AG08395 (cell line): ENCODE measurements around the gene MICU1.
"Not testable (repeated sequence)": the region's sequence is repeated elsewhere in the genome, so short reads cannot be mapped to it uniquely, and the experiment has no call there.

Source experiments
- DNase-seq: peaks from one replicate; pipeline ENCODE4 v3.0.0; 2012; ENCODE audit warnings: mixed read lengths, low spot score

Gene MICU1

GRCh38 chr10:72328045-72328828 lies 297.6 kb downstream of the MICU1 start:
- peak; percentile 69 for DNase-seq

DNA sequence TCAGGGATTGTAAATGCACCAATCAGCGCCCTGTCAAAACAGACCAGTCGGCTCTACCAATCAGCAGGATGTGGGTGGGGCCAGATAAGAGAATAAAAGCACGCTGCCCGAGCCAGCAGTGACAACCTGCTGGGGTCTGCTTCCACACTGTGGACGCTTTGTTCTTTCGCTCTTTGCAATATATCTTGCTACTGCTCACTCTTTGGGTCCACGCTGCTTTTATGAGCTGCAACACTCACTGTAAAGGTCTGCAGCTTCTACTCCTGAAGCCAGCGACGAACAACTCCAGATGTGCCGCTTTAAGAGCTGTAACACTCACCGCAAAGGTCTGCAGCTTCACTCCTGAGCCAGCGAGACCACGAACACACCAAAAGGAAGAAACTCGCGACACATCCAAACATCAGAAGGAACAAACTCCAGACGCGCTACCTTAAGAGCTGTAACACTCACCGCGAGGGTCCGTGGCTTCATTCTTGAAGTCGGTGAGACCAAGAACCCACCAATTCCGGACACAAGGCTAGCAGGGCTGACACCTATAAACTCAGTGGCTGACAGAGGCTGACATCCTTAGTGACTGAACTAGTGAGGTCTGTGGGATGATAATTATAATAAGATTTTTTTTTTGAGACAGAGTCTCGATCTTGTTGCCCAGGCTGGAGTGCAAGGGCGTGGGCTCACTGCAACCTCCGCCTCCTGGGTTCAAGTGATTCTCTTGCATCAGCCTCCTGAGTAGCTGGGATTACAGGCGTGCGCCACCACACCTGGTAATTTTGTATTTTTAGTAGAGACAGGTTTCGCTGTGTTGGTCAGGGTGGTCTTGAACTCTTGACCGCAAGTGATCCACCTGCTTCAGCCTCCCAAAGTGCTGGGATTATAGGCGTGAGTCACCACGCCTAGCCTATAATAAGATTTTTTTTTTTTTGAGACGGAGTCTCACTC lies 298.9 kb downstream of the MICU1 start:
- DNase-seq = not testable (repeated sequence)

- DNase-seq = not testable (repeated sequence)
Measured at GRCh38 chr10:72325243-72326175, 300.4 kb downstream of the MICU1 start.

GRCh38 chr10:72323771-72324191 lies 302.1 kb downstream of the MICU1 start:
- DNase-seq = no peak

DNA sequence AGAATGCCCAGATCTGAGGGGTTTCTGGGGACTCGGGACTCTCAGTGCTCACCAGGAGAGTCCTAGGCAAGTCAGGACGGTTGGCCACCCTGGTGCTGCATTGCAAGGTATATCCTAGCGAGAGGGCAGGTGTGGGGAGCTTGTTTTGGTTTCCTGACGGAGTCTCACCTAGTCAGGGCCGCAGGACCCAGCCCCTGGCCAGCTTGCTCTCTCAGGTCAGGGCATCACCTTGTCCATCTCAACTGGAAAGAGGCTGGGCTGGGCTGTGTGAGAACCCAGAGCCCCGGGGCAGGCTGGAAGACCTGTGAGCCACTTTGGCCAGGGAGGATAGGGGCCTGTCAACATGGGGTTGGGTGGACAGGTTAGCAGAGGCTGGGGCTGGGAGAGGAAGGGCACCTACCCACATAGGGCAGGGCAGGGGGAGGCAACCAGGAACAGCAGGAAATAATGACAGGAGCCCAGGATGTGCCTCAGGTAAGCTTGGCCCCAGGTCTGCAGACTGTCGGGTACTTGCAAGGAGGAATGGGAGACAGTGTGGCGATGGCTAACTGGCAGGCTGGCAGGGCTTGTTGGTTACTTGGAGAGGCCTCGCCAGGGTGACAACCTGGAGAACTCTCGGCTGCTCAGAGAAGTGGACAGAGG lies 302.6 kb downstream of the MICU1 start:
- no peak for DNase-seq

GRCh38 chr10:72322280-72323058 lies 303.4 kb downstream of the MICU1 start:
- no peak for DNase-seq

- DNase-seq = no peak
Measured at GRCh38 chr10:72322030-72322279, 303.9 kb downstream of the MICU1 start.

GRCh38 chr10:72321248-72322029 lies 304.4 kb downstream of the MICU1 start:
- DNase-seq = no peak

DNA sequence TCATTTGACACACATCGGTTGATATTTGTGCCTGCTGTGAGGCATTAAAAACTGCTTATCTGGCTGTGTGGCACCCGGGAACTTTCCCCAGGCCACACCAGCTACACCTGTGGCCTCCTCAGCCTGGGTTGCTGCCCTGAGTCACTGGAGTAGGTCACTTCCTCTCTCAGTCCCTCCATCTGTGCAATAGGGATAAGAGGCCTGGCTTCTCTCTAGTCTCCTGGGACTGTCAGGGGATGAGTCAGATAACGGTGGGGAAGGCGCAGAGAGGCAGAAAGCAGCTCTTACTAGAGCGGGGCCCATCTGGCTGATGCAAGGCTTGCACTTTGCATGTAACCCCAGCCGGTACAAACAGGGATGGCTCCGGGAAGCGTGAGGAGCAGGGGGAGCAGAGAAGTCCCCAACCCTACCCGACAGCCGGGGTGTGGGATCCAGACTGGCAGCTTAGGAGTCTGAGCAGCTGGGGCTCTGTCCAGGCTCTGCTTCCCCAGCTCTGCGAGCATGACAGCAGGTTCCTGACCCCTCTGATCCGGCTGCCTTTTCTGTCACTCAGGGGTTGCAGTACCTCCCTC lies 305.1 kb downstream of the MICU1 start:
- peak; percentile 96 for DNase-seq

GRCh38 chr10:72319416-72320254 lies 306.2 kb downstream of the MICU1 start:
- DNase-seq = peak; percentile 90

DNA sequence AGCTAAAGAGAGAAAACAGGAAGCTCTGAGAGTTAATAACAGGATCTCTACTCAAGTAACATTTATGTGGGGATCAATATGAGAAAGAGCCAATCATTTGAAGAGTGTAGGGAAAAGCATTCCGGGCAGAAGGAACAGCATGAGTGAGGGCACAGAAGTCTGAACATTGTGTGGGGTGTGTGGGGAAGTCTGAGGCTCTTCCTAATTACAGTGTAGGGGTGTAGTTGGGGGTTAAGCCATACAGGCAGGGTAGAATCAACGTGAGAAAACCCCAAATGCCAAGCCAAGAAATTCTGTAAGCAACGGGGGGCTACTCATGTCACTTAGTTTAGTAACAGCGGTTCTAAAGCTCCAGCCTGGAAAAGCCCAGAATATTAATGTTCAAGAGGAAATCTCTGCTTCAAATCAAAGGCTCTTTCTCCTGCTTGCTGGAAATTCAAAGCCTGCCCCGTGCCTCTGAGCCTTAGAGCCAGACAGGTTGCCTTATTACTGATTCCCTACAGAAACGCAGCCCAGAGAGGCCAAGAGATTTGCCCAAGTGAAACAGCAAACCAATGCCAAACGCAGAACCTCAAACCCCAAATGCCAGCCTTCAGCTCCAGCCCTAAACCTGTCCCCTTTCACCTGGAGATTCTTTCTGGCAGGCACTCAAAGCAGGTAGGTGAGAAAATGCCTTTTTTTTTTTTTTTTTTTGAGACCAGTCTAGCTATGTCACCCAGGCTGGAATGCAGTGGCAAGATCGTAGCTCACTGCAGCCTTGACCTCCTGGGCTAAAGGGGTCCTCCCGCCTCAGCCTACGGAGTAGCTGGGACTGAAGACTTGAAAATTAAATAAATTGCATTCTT lies 307.2 kb downstream of the MICU1 start:
- DNase-seq = no peak
